Erythroblast (primary cell): ENCODE data around the gene NPTN.
"Not testable (repeated sequence)": the region's sequence is repeated elsewhere in the genome, so short reads cannot be mapped to it uniquely, and the experiment has no call there.

Source experiments
- DNase-seq, 2 experiments: peaks; one replicate each; lab custom pipeline; 2025; lab: John Stamatoyannopoulos, UW
- GATA1 ChIP-seq: IDR thresholded peaks from 2 replicates; pipeline ENCODE4 v1.6.1; 2011; ENCODE audit warnings: low read depth, mild to moderate bottlenecking, control low read depth, low read length, moderate library complexity
- POLR2A ChIP-seq: IDR thresholded peaks from 2 replicates; pipeline ENCODE4 v1.6.1; 2011; ENCODE audit warnings: mild to moderate bottlenecking, low read length

Gene NPTN

DNA sequence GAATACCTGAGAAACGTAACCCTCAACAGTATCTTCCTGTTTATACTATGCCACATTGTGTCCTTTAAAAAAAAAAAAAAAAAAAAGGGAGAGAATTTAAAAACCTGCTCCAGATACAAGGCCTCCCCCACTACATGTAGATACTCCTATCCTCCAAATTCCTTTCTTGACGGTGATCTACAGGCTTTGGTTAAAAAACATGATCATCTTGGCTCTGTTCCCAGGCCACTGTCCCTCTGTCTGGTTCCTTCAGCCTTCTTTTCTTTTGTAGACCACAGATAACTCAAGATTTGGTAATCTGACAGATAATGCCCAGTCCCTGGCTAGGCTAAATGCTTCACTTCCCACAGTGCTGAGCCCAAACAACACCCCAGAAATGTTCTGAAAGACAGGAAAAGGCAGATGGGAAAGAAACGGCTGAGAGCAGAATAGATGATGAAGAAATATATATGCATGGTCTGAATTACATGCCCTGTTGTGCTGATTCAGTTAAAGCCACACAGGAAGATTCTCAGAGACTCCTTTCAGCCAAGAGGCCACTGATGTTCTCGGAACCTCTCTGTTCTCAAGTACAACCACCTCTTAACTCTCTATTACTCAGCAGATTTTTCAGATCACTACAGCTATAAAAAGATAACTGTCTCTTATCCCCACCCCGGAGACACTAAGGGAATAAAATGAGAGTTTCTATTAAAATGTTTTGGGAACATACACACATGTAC is 48.3 kb downstream of the NPTN start:
- TF ChIP-seq POLR2A (no peak), GATA1 (no peak)
- DNase-seq = peak; percentile 24 to 43

GRCh38 chr15:73583544-73583943 is 49.6 kb downstream of the NPTN start:
- no peak for DNase-seq
- no peak for TF ChIP-seq GATA1
- TF ChIP-seq POLR2A = no peak

- TF ChIP-seq POLR2A (no peak), GATA1 (no peak)
Measured at GRCh38 chr15:73582851-73583379, 50.3 kb downstream of the NPTN start.

DNA sequence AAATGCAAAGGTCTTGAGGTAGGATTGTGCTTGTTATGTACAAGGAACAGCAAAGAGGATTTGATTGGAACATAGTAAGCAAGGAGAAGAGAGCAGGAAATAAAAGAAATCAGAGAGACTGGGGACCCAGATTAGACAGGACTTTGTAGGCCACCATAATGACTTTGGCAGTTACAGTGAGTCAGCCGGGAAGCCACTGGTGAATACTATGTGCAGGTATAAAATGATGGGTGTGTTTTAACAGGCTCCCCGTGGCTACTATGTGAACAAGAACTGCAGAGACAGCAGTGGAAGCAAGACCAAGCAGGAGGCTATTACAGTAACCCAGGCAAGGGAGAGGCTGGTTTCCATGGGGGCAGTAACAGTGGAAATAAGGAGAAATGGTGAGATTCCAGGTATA is 55.2 kb downstream of the NPTN start:
- no peak for DNase-seq
- TF ChIP-seq POLR2A (no peak), GATA1 (no peak)

More at GRCh38 chr15:73582851-73583379, 50.3 kb downstream of the NPTN start:
- no peak for DNase-seq

- not testable (repeated sequence) for DNase-seq
Measured at GRCh38 chr15:73577593-73577992, 55.6 kb downstream of the NPTN start.

DNA sequence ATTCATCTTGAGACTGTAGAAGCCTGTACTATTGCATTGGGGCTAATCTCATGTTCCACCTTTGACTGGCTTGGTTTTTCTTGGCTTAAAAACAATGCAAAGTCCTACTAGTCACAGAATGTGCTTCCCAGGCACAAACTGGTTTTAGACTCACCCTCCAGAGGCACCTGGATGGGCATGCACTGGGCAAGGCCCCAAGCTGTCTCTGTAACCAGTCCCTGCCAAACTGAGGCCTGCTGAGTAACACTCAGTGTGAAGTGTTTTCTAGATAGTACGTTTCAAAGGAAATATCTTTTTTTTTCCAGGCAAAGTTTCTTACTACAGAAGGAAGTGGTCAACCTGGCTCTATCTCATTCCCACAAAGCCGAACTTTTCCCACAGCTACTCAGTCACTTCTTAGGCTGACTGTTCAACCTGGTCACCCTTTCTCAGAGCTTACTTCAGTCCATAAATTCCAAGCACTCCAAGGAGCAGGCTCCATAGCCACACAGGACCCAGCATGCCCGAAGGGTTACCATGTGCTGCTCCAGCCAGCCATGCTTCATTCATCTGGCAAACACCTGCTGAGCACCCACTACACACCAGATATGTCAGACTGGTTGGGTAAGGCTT is 57.4 kb downstream of the NPTN start:
- no peak for TF ChIP-seq GATA1
- TF ChIP-seq POLR2A = no peak
- no peak for DNase-seq

- TF ChIP-seq GATA1 = no peak
- TF ChIP-seq POLR2A = no peak
Measured at GRCh38 chr15:73573572-73573971, 59.6 kb downstream of the NPTN start.

DNA sequence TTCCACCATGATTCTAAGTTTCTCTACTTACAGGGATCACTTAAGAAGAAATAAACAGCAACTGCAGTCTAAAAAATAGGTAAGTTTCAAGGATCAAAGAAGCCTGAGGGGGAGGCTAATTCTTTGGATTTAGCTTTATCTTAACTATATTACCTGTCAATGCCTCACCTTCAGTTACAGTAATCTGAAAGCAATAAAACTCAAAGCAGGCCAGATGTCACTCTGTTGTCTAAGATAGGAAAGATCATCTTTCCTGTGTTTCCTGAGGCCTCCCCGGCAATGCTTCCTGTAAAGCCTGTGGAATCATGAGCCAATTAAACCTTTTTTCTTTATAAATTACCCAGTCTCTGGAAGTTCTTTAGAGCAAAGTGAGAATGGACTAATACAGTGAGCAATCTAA is 60.2 kb downstream of the NPTN start:
- DNase-seq = no peak
- no peak for TF ChIP-seq POLR2A
- no peak for TF ChIP-seq GATA1

More at GRCh38 chr15:73573572-73573971, 59.6 kb downstream of the NPTN start:
- DNase-seq = no peak

- TF ChIP-seq POLR2A (no peak), GATA1 (no peak)
- no peak for DNase-seq
Measured at GRCh38 chr15:73572296-73572695, 60.9 kb downstream of the NPTN start.

DNA sequence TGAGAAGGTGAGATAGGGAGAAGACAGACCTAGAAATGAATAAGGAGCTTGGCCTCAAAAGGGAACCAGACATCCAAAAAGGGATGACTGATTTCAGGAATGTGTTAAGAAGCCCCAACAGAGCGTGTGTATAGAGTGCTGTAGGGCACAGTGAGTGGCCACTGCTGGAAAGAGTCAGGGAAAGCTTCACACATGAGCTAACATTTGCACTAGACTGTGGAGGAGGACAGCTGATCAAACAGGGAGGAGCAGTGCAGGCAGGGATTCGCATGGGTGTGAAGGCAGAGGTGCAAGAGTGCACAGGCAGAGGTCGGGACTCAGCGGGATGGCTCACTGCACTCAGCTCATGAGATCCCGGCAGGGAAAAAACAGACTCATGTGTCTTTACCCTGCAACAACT is 61.8 kb downstream of the NPTN start:
- no peak for TF ChIP-seq POLR2A
- no peak for TF ChIP-seq GATA1
- DNase-seq = no peak

GRCh38 chr15:73570355-73571032 is 62.7 kb downstream of the NPTN start:
- no peak for DNase-seq
- TF ChIP-seq POLR2A (no peak), GATA1 (no peak)

DNA sequence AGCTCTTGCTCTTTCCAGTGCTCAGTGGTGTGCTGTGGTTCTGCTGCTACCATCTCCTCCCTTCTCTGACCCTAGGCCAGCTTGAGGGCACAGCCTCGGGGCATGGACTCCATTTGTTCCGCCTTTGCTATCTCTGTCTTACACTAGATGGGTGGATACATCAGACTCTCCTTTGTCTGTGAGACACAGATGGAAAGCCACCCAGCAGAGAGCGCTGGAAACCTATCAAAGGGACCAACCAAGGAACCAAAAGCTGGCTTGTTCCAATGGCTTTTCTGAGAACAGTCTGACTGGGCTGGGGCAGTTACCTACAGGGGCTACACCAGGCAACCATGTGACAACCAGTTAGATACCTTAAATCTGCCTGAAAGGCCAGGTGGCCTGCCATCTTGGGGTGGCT is 63.8 kb downstream of the NPTN start:
- TF ChIP-seq POLR2A (no peak), GATA1 (no peak)
- peak; percentile 70 to 83 for DNase-seq

DNA sequence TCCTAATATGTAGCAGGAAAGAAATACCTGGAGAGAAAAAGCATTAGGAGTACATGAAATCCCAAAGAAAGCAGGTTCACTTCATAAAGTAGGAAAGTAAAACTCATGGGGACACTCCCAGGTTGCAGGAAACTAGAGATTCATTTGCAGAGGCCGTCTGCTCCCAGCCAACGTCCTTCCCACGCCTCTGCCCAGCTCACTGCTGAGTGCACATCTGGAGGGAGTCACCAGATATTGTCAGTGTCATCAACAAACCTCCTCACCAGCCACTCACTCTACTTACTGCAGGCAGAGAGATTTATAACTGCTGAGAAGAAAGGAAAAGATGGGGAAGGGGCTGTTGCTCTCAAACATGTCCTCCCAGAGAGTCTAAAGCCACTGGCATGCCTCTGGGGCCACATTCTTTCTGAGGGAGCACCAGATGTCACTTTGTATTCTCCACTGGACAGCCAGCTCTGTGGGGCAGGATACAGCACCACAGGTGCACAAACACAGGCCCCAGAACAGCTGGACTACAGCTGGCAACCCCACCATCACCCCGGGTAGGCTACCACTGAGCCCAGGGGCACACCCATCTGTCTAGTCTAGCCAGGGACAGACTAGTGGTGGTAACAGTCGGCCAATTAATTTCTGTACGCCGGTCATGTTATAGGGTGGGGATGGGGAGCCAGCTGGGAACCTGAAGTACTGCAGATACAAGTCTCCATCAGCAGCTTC is 64.5 kb downstream of the NPTN start:
- TF ChIP-seq GATA1 = no peak
- no peak for TF ChIP-seq POLR2A
- no peak for DNase-seq
